Body of pancreas (tissue), 4 donors: ENCODE measurements around the gene MPHOSPH8. TPM values are rescaled to one million over a fixed set of nuclear protein-coding genes. Genes with fewer than 3 reads are reported as not detected.

ENCODE experiments used
- ATAC-seq: fragments of 150-250 bp; one replicate; pipeline ENCODE4 v1.9.1; 2016
- DNase-seq, 4 donors: peaks; one replicate each; pipeline ENCODE4 v3.0.0-alpha.2; 2019
- H3K27ac ChIP-seq, 4 donors: fragments of 200-600 bp; sonication (generic); 1 replicate in 3 of 4; 2 replicates in 1 of 4; pipeline versions ENCODE4 v1.5.1 to v1.6.1; 2016 to 2019; ENCODE audit warnings: mild to moderate bottlenecking in 1 of 4, mixed read lengths in 1 of 4, moderate library complexity in 1 of 4
- H3K27me3 ChIP-seq, 2 donors: fragments of 200-600 bp; sonication (generic); one replicate each; pipeline ENCODE4 v1.6.0; 2016; ENCODE audit warnings: mild to moderate bottlenecking in 1 of 2
- H3K36me3 ChIP-seq, 2 donors: fragments of 200-600 bp; sonication (generic); replicated peaks in 1 of 2; 2 replicates each; pipeline ENCODE4 v1.5.1; 2016; ENCODE audit warnings: low read depth in 2 of 2; ENCODE audit not compliant: insufficient read depth in 1 of 2
- H3K4me1 ChIP-seq: fragments of 200-600 bp; sonication (generic); one replicate; pipeline ENCODE4 v1.6.0; 2016
- H3K4me3 ChIP-seq, 2 donors: fragments of 200-600 bp; sonication (generic); 1 replicate in 1 of 2; 2 replicates in 1 of 2; pipeline ENCODE4 v1.5.1; 2016 to 2019
- H3K9me3 ChIP-seq, 3 donors: fragments of 200-600 bp; sonication (generic); 1 replicate in 2 of 3; 2 replicates in 1 of 3; pipeline ENCODE4 v1.5.1; 2016
- CTCF ChIP-seq, 7 experiments: fragments of 450-650 bp in 4 of 7; fragments of 200-600 bp in 3 of 7; sonication (generic) in 3 of 7; IDR thresholded peaks; one replicate each; pipeline ENCODE4 v1.5.1; 2016 to 2019; ENCODE audit warnings: antibody characterized with exemption in 7 of 7
- POLR2A ChIP-seq, 3 donors: fragments of 450-650 bp; IDR thresholded peaks; one replicate each; pipeline ENCODE4 v1.6.1; 2016; ENCODE audit warnings: antibody characterized with exemption in 3 of 3, mild to moderate bottlenecking in 2 of 3
- WGBS, 2 donors: methylation state at CpG; one replicate each; pipeline ENCODE4 v1.1.5; 2017; 5-methylcytosine and 5-hydroxymethylcytosine counted together
- intact Hi-C: fragments of 100-400 bp; cut with DNase I; formaldehyde crosslinking; loops from one replicate; pipeline ENCODE4 v1.15.1; 2023
- total RNA-seq, 2 donors: library from RNA; depleted of rRNA; stranded (reverse); fragments of >200 nt; gene quantifications; one replicate each; pipeline ENCODE4 v1.1.0, GENCODE V29; 2016

MPHOSPH8 gene
- total RNA-seq, 2 donors from 2014 or later = 18.7 to 23.4 TPM

DNA sequence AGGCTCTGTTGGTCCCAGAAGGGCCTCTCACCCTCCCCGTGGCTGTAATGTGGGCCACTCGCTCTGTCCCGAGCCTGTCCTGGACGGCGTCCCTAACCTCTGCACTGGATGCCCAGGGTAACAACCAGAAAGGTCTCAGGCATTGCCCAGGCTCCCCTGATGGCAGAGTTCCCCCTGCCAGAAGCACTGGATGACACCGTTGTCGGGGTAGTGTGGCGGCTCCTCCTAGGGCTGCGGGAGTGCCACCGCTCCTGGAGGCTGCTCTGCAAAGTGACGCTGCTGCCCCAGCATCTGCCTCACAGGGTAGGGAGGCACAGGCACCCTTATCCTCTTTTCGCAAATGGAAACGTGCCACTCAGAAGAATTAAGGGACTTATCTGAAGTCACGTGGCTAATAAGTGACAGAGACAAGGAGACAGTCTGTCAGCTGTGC, 32.0 kb downstream of the MPHOSPH8 start:
- intact Hi-C loops = no loop called here
- ATAC-seq = no peak
- Histone ChIP-seq H3K27ac (no peak overlapping the region), H3K36me3 (peaks cover 34 to 56% of the 10 kb centered on the region in 2 donors), H3K4me1 (no peaks in the 10 kb centered on the region), H3K9me3 (no peaks in the 10 kb centered on the region), H3K4me3 (no peak overlapping the region), H3K27me3 (no peaks in the 10 kb centered on the region)
- DNase-seq = no peak
- TF ChIP-seq CTCF (IDR thresholded peaks at IDR 0.05) (no peak), POLR2A (IDR thresholded peaks at IDR 0.05) (no peak)
- 80 to 88% methylated on average over 6 to 14 of the region's 14 CpGs for WGBS, 2 donors

DNA sequence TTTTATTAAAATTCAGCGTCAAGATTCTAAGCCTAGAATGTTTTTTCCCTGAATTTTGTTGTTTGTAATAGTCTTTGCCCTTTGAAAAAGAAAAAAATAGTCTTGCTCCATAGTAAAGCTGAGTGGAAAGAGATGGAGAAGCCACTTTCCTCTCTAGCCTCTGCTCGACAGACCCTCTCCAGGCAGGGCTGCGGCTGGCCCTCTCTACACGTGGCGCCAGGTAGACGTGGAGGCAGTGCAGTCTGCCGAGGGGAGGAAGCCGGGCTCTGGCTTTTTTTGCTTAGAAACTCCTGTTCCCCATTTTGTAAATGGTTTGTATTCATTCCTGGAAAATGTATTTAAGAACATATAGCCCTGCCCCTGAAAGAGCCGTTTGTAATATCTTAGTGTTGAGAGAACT, 35.3 kb downstream of the MPHOSPH8 start:
- intact Hi-C loops = no loop called here
- TF ChIP-seq POLR2A (IDR thresholded peaks at IDR 0.05) = no peak
- no peak for TF ChIP-seq CTCF (IDR thresholded peaks at IDR 0.05)

DNA sequence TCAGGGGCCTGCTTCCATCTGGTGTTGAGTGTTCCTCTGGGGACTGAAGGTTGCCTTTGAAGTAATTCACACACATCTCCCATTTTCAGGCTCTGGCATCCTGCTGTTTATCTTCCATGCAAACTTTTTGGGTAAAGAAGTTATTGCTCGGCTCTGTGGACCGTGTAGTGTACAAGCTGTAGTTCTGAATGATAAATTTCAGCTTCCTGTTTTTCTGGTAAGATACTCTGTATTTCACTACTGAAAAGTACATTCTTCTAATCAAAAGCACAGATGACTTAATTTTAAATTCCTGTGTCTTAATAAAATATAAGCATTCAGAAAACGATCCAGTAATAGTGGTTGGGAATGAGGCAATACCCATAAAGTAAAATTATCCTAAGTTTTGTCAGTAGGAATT, 36.7 kb downstream of the MPHOSPH8 start:
- Histone ChIP-seq H3K4me1 (peaks cover 15% of the 10 kb centered on the region), H3K36me3 (peaks cover 4 to 37% of the 10 kb centered on the region in 2 donors), H3K27me3 (no peaks in the 10 kb centered on the region), H3K9me3 (no peaks in the 10 kb centered on the region), H3K4me3 (no peak overlapping the region), H3K27ac (no peak overlapping the region)
- DNase-seq = no peak
- no peak for TF ChIP-seq POLR2A (IDR thresholded peaks at IDR 0.05)
- TF ChIP-seq CTCF (IDR thresholded peaks at IDR 0.05) = no peak
- 69 to 70% methylated on average over 3 of the region's 3 CpGs for WGBS, 2 donors
- intact Hi-C loops = no loop called here
- no peak for ATAC-seq

More for the DNA sequence above, 35.3 kb downstream of the MPHOSPH8 start:
- no peak for ATAC-seq
- Histone ChIP-seq H3K9me3 (no peaks in the 10 kb centered on the region), H3K4me3 (no peak overlapping the region), H3K36me3 (peaks cover 8 to 40% of the 10 kb centered on the region in 2 donors), H3K27ac (no peak overlapping the region), H3K4me1 (peaks cover 7% of the 10 kb centered on the region), H3K27me3 (no peaks in the 10 kb centered on the region)
- DNase-seq = no peak
- WGBS, 2 donors = 86 to 88% methylated on average over 9 of the region's 9 CpGs

GRCh38 chr13:19672990-19673389, 39.5 kb downstream of the MPHOSPH8 start:
- intact Hi-C loops = no loop called here
- Histone ChIP-seq H3K4me3 (no peak overlapping the region), H3K27ac (no peak overlapping the region), H3K27me3 (no peaks in the 10 kb centered on the region), H3K36me3 (peaks cover 4 to 24% of the 10 kb centered on the region in 2 donors), H3K4me1 (peaks cover 15% of the 10 kb centered on the region), H3K9me3 (no peaks in the 10 kb centered on the region)
- TF ChIP-seq CTCF (IDR thresholded peaks at IDR 0.05) (no peak), POLR2A (IDR thresholded peaks at IDR 0.05) (no peak)
- DNase-seq (no peak), ATAC-seq (no peak)
- 48 to 52% methylated on average over 5 of the region's 5 CpGs for WGBS, 2 donors
